ENCODE results near the gene CHST8. TPM values are rescaled to one million over a fixed set of nuclear protein-coding genes. Genes with fewer than 3 reads are reported as not detected.
"Not testable (repeated sequence)": the region's sequence is repeated elsewhere in the genome, so short reads cannot be mapped to it uniquely, and the experiment has no call there.

Gene CHST8
- total and polyA plus RNA-seq, 9 donors = 0.09 to 1.4 (median 0.36) TPM

GRCh38 chr19:33660410-33661124, 38.8 kb downstream of the CHST8 start:
- Histone ChIP-seq H3K27ac (ENCODE audit: low read length) (no peak overlapping the region), H3K36me3 (ENCODE audit: control insufficient read depth, insufficient read depth, low read length) (no peaks in the 10 kb centered on the region), H3K4me1 (ENCODE audit: control insufficient read depth, insufficient read depth, low read length) (no peaks in the 10 kb centered on the region), H3K27me3 (ENCODE audit: control insufficient read depth, insufficient read depth, low read length) (no peaks in the 10 kb centered on the region), H3K9me3 (replicated peaks; ENCODE audit: control insufficient read depth, low read depth, low read length) (no peaks in the 10 kb centered on the region), H3K4me3 (ENCODE audit: low read length) (no peak overlapping the region)
- no peak for DNase-seq
- 63% methylated on average over 6 of the region's 11 CpGs for WGBS (ENCODE audit: insufficient coverage)

GRCh38 chr19:33661336-33661735, 39.6 kb downstream of the CHST8 start:
- Histone ChIP-seq H3K9me3 (replicated peaks; ENCODE audit: control insufficient read depth, low read depth, low read length) (no peaks in the 10 kb centered on the region), H3K4me3 (ENCODE audit: low read length) (no peak overlapping the region), H3K4me1 (ENCODE audit: control insufficient read depth, insufficient read depth, low read length) (no peaks in the 10 kb centered on the region), H3K27me3 (ENCODE audit: control insufficient read depth, insufficient read depth, low read length) (no peaks in the 10 kb centered on the region), H3K36me3 (ENCODE audit: control insufficient read depth, insufficient read depth, low read length) (no peaks in the 10 kb centered on the region), H3K27ac (ENCODE audit: low read length) (no peak overlapping the region)
- 47% methylated on average over 3 of the region's 7 CpGs for WGBS (ENCODE audit: insufficient coverage)
- no peak for DNase-seq

GRCh38 chr19:33662391-33663092, 40.8 kb downstream of the CHST8 start:
- Histone ChIP-seq H3K27ac (ENCODE audit: low read length) (no peak overlapping the region), H3K9me3 (replicated peaks; ENCODE audit: control insufficient read depth, low read depth, low read length) (no peaks in the 10 kb centered on the region), H3K4me3 (ENCODE audit: low read length) (no peak overlapping the region), H3K27me3 (ENCODE audit: control insufficient read depth, insufficient read depth, low read length) (peaks cover 4% of the 10 kb centered on the region), H3K4me1 (ENCODE audit: control insufficient read depth, insufficient read depth, low read length) (no peaks in the 10 kb centered on the region), H3K36me3 (ENCODE audit: control insufficient read depth, insufficient read depth, low read length) (no peaks in the 10 kb centered on the region)
- 60% methylated on average over 9 of the region's 11 CpGs for WGBS (ENCODE audit: insufficient coverage)
- no peak for DNase-seq

GRCh38 chr19:33663316-33663715, 41.6 kb downstream of the CHST8 start:
- not testable (repeated sequence) for H3K4me3 ChIP-seq (ENCODE audit: low read length); H3K36me3 ChIP-seq (ENCODE audit: control insufficient read depth, insufficient read depth, low read length); H3K27ac ChIP-seq (ENCODE audit: low read length); H3K27me3 ChIP-seq (ENCODE audit: control insufficient read depth, insufficient read depth, low read length); H3K9me3 ChIP-seq (replicated peaks; ENCODE audit: control insufficient read depth, low read depth, low read length); H3K4me1 ChIP-seq (ENCODE audit: control insufficient read depth, insufficient read depth, low read length); DNase-seq
- WGBS (ENCODE audit: insufficient coverage) = 75% methylated on average over 6 of the region's 9 CpGs

- WGBS (ENCODE audit: insufficient coverage) = no CpG with 5 or more reads among the region's 5 CpGs
- Histone ChIP-seq H3K4me1 (ENCODE audit: control insufficient read depth, insufficient read depth, low read length) (no peaks in the 10 kb centered on the region), H3K9me3 (replicated peaks; ENCODE audit: control insufficient read depth, low read depth, low read length) (no peaks in the 10 kb centered on the region), H3K4me3 (ENCODE audit: low read length) (no peak overlapping the region), H3K27me3 (ENCODE audit: control insufficient read depth, insufficient read depth, low read length) (peaks cover 6% of the 10 kb centered on the region), H3K27ac (ENCODE audit: low read length) (no peak overlapping the region), H3K36me3 (ENCODE audit: control insufficient read depth, insufficient read depth, low read length) (no peaks in the 10 kb centered on the region)
- no peak for DNase-seq
Measured at GRCh38 chr19:33664744-33665143, 43.0 kb downstream of the CHST8 start.

GRCh38 chr19:33665776-33666595, 44.2 kb downstream of the CHST8 start:
- Histone ChIP-seq H3K27me3 (ENCODE audit: control insufficient read depth, insufficient read depth, low read length) (peaks cover 6% of the 10 kb centered on the region), H3K4me3 (ENCODE audit: low read length) (no peak overlapping the region), H3K4me1 (ENCODE audit: control insufficient read depth, insufficient read depth, low read length) (no peaks in the 10 kb centered on the region), H3K36me3 (ENCODE audit: control insufficient read depth, insufficient read depth, low read length) (no peaks in the 10 kb centered on the region), H3K27ac (ENCODE audit: low read length) (no peak overlapping the region), H3K9me3 (replicated peaks; ENCODE audit: control insufficient read depth, low read depth, low read length) (no peaks in the 10 kb centered on the region)
- WGBS (ENCODE audit: insufficient coverage) = 71% methylated on average over 19 of the region's 22 CpGs
- no peak for DNase-seq

GRCh38 chr19:33667141-33667650, 45.4 kb downstream of the CHST8 start:
- no peak for DNase-seq
- no peak overlapping the region for H3K4me3 ChIP-seq (ENCODE audit: low read length)
- H3K27ac ChIP-seq (ENCODE audit: low read length) = no peak overlapping the region
- WGBS (ENCODE audit: insufficient coverage) = 58% methylated on average over 12 of the region's 15 CpGs
- H3K36me3 ChIP-seq (ENCODE audit: control insufficient read depth, insufficient read depth, low read length) = no peaks in the 10 kb centered on the region
- H3K9me3 ChIP-seq (replicated peaks; ENCODE audit: control insufficient read depth, low read depth, low read length) = no peaks in the 10 kb centered on the region
- H3K27me3 ChIP-seq (ENCODE audit: control insufficient read depth, insufficient read depth, low read length) = peaks cover 6% of the 10 kb centered on the region
- H3K4me1 ChIP-seq (ENCODE audit: control insufficient read depth, insufficient read depth, low read length) = no peaks in the 10 kb centered on the region

GRCh38 chr19:33667881-33668280, 46.1 kb downstream of the CHST8 start:
- no peak for DNase-seq
- Histone ChIP-seq H3K4me1 (ENCODE audit: control insufficient read depth, insufficient read depth, low read length) (no peaks in the 10 kb centered on the region), H3K4me3 (ENCODE audit: low read length) (no peak overlapping the region), H3K27me3 (ENCODE audit: control insufficient read depth, insufficient read depth, low read length) (peaks cover 6% of the 10 kb centered on the region), H3K27ac (ENCODE audit: low read length) (no peak overlapping the region), H3K9me3 (replicated peaks; ENCODE audit: control insufficient read depth, low read depth, low read length) (no peaks in the 10 kb centered on the region), H3K36me3 (ENCODE audit: control insufficient read depth, insufficient read depth, low read length) (no peaks in the 10 kb centered on the region)
- 77% methylated on average over 10 of the region's 15 CpGs for WGBS (ENCODE audit: insufficient coverage)

- Histone ChIP-seq H3K27ac (ENCODE audit: low read length) (no peak overlapping the region), H3K36me3 (ENCODE audit: control insufficient read depth, insufficient read depth, low read length) (no peaks in the 10 kb centered on the region), H3K9me3 (replicated peaks; ENCODE audit: control insufficient read depth, low read depth, low read length) (no peaks in the 10 kb centered on the region), H3K27me3 (ENCODE audit: control insufficient read depth, insufficient read depth, low read length) (peaks cover 6% of the 10 kb centered on the region), H3K4me3 (ENCODE audit: low read length) (no peak overlapping the region), H3K4me1 (ENCODE audit: control insufficient read depth, insufficient read depth, low read length) (no peaks in the 10 kb centered on the region)
- WGBS (ENCODE audit: insufficient coverage) = 40% methylated on average over 1 of the region's 8 CpGs
- no peak for DNase-seq
Measured at GRCh38 chr19:33668968-33669367, 47.2 kb downstream of the CHST8 start.

GRCh38 chr19:33669376-33669775, 47.6 kb downstream of the CHST8 start:
- H3K36me3 ChIP-seq (ENCODE audit: control insufficient read depth, insufficient read depth, low read length) = no peaks in the 10 kb centered on the region
- H3K27ac ChIP-seq (ENCODE audit: low read length) = no peak overlapping the region
- DNase-seq = no peak
- H3K9me3 ChIP-seq (replicated peaks; ENCODE audit: control insufficient read depth, low read depth, low read length) = no peaks in the 10 kb centered on the region
- peaks cover 6% of the 10 kb centered on the region for H3K27me3 ChIP-seq (ENCODE audit: control insufficient read depth, insufficient read depth, low read length)
- 100% methylated on average over 1 of the region's 5 CpGs for WGBS (ENCODE audit: insufficient coverage)
- H3K4me3 ChIP-seq (ENCODE audit: low read length) = no peak overlapping the region
- no peaks in the 10 kb centered on the region for H3K4me1 ChIP-seq (ENCODE audit: control insufficient read depth, insufficient read depth, low read length)
